Progenitor cell of endocrine pancreas (in vitro differentiated cells): Measurements from ENCODE around the gene ACYP1. TPM values are rescaled to one million over a fixed set of nuclear protein-coding genes. Genes with fewer than 3 reads are reported as not detected.
A peak's percentile ranks its signal among the peaks of the same experiment; 100 is the strongest.

ENCODE experiments used
- DNase-seq: peaks from one replicate; pipeline ENCODE4 v3.0.0; 2021; ENCODE audit warnings: low spot score; ENCODE audit not compliant: unreplicated experiment
- H3K27ac Mint-ChIP-seq: 2 replicates; pipeline ENCODE4 v1.8.0; 2021; ENCODE audit warnings: mild to moderate bottlenecking, moderate library complexity, mixed read lengths
- H3K27me3 Mint-ChIP-seq: 2 replicates; pipeline ENCODE4 v1.8.0; 2021; ENCODE audit warnings: mixed read lengths
- H3K36me3 Mint-ChIP-seq: 2 replicates; pipeline ENCODE4 v1.8.0; 2022; ENCODE audit warnings: mixed read lengths; ENCODE audit not compliant: insufficient read depth
- H3K4me1 Mint-ChIP-seq: 2 replicates; pipeline ENCODE4 v1.8.0; 2021; ENCODE audit warnings: low read depth, mixed read lengths
- H3K4me3 Mint-ChIP-seq: 2 replicates; pipeline ENCODE4 v1.8.0; 2021; ENCODE audit warnings: low read depth, mild to moderate bottlenecking, moderate library complexity, mixed read lengths
- H3K9me3 Mint-ChIP-seq: 2 replicates; pipeline ENCODE4 v1.8.0; 2021; ENCODE audit warnings: low read depth, mixed read lengths
- CTCF ChIP-seq: fragments of 200-600 bp; sonication (generic); IDR thresholded peaks from one replicate; pipeline ENCODE4 v1.5.0; 2021; ENCODE audit warnings: antibody characterized with exemption, mild to moderate bottlenecking; ENCODE audit not compliant: unreplicated experiment
- long read RNA-seq: library from polyadenylated mRNA; unstranded; transcript quantifications from one replicate; pipeline ENCODE4 v2.0.0, GENCODE V29; 2020
- total RNA-seq: library from RNA; stranded (reverse); gene quantifications from 2 replicates; pipeline ENCODE4 v1.2.1, GENCODE V29; 2021

Gene ACYP1
- 19.9 and 21.2 TPM in 2 replicates for total RNA-seq
- long read RNA-seq, partial matches to known transcripts = 0 of 1 reads
- long read RNA-seq, other reads (novel, unspliced or antisense) = 0 of 1 reads

GRCh38 chr14:75063491-75064204 is at the start of gene ACYP1:
TSS of gene ACYP1 (minus strand) at chr14:75064024. CDS start at chr14:75063553, 471 bp downstream.
- no peak for TF ChIP-seq CTCF
- DNase-seq = peak; percentile 86

GRCh38 chr14:75109877-75110276 is 46.1 kb upstream of the ACYP1 start:
- no peak for TF ChIP-seq CTCF
- H3K27me3 Mint-ChIP-seq = no peaks in the 10 kb centered on the region
- H3K27ac Mint-ChIP-seq = no peak overlapping the region
- no peaks in the 10 kb centered on the region for H3K9me3 Mint-ChIP-seq
- H3K4me3 Mint-ChIP-seq = no peak overlapping the region
- H3K36me3 Mint-ChIP-seq = peaks cover 40% of the 10 kb centered on the region
- DNase-seq = no peak
- H3K4me1 Mint-ChIP-seq = no peaks in the 10 kb centered on the region

More at GRCh38 chr14:75063491-75064204, at the start of gene ACYP1:
- Mint-ChIP-seq H3K4me1 (peaks cover 11% of the 10 kb centered on the region), H3K36me3 (peaks cover 14% of the 10 kb centered on the region), H3K9me3 (no peaks in the 10 kb centered on the region), H3K27me3 (no peaks in the 10 kb centered on the region), H3K4me3 (peak within 1 kb of the TSS; percentile 97), H3K27ac (peak within 1 kb of the TSS; percentile 81)

- Mint-ChIP-seq H3K36me3 (peaks cover 46% of the 10 kb centered on the region), H3K27me3 (no peaks in the 10 kb centered on the region), H3K27ac (no peak overlapping the region), H3K4me1 (no peaks in the 10 kb centered on the region), H3K9me3 (no peaks in the 10 kb centered on the region), H3K4me3 (no peak overlapping the region)
- no peak for TF ChIP-seq CTCF
- DNase-seq = no peak
Measured at GRCh38 chr14:75107186-75107585, 43.4 kb upstream of the ACYP1 start.

- no peak for TF ChIP-seq CTCF
- H3K9me3 Mint-ChIP-seq = no peaks in the 10 kb centered on the region
- peaks cover 5% of the 10 kb centered on the region for H3K4me1 Mint-ChIP-seq
- no peaks in the 10 kb centered on the region for H3K27me3 Mint-ChIP-seq
- H3K4me3 Mint-ChIP-seq = no peak overlapping the region
- no peak overlapping the region for H3K27ac Mint-ChIP-seq
- H3K36me3 Mint-ChIP-seq = peaks cover 50% of the 10 kb centered on the region
- DNase-seq = no peak
Measured at GRCh38 chr14:75101491-75101890, 37.7 kb upstream of the ACYP1 start.

- peaks cover 40% of the 10 kb centered on the region for H3K36me3 Mint-ChIP-seq
Measured at GRCh38 chr14:75098682-75099081, 34.9 kb upstream of the ACYP1 start.

More at GRCh38 chr14:75098682-75099081, 34.9 kb upstream of the ACYP1 start:
- no peak for DNase-seq
- no peaks in the 10 kb centered on the region for H3K9me3 Mint-ChIP-seq
- H3K27ac Mint-ChIP-seq = no peak overlapping the region
- H3K4me1 Mint-ChIP-seq = peaks cover 5% of the 10 kb centered on the region
- TF ChIP-seq CTCF = no peak
- no peaks in the 10 kb centered on the region for H3K27me3 Mint-ChIP-seq
- no peak overlapping the region for H3K4me3 Mint-ChIP-seq
